HEK293 (cell line): ENCODE results near the gene NEURL4.
A peak's percentile ranks its signal among the peaks of the same experiment; 100 is the strongest.

Experiments used
- CTCF ChIA-PET: fragments of 350-600 bp; formaldehyde crosslinking; extraction: SDS; loops from one replicate; lab custom pipeline; 2021; ENCODE audit warnings: antibody characterized with exemption; lab: Yijun Ruan, JAX
- POLR2A ChIA-PET: fragments of 300-600 bp; formaldehyde crosslinking; extraction: SDS; loops from one replicate; lab custom pipeline; 2020; ENCODE audit warnings: antibody characterized with exemption, inconsistent platforms; lab: Yijun Ruan, JAX
- H3K27ac ChIP-seq: fragments of 200-500 bp; sonication (Bioruptor generic); 2 replicates; pipeline ENCODE4 v1.5.1; 2014; ENCODE audit warnings: low read depth, low read length, control low read depth, inconsistent platforms; ENCODE audit errors: extremely low read depth
- H3K36me3 ChIP-seq, 2 experiments: fragments of 200-500 bp in 1 of 2; sonication (Bioruptor generic) in 1 of 2; 1 replicate in 1 of 2; 2 replicates in 1 of 2; pipeline ENCODE4 v1.5.1; 2014 to 2017; ENCODE audit warnings: inconsistent platforms in 2 of 2, low read length in 2 of 2; ENCODE audit not compliant: control insufficient read depth in 2 of 2, insufficient read depth in 1 of 2
- H3K4me1 ChIP-seq: fragments of 200-500 bp; sonication (Bioruptor generic); 2 replicates; pipeline ENCODE4 v1.5.1; 2014; ENCODE audit warnings: mild to moderate bottlenecking, low read length, inconsistent platforms; ENCODE audit not compliant: control insufficient read depth, insufficient read depth
- H3K4me3 ChIP-seq: 2 replicates; pipeline ENCODE4 v1.5.1; 2011; ENCODE audit warnings: low read depth, mild to moderate bottlenecking, control low read depth, low read length, moderate library complexity
- H3K9me3 ChIP-seq: fragments of 200-500 bp; sonication (Bioruptor generic); 2 replicates; pipeline ENCODE4 v1.5.1; 2014; ENCODE audit warnings: low read depth, low read length, inconsistent platforms; ENCODE audit not compliant: control insufficient read depth, insufficient read depth
- MEIS1 ChIP-seq: sonication (generic); formaldehyde crosslinking; IDR thresholded peaks from 2 replicates; pipeline ENCODE4 v1.8.1; 2022; ENCODE audit warnings: missing genetic modification reagents, mild to moderate bottlenecking, borderline replicate concordance
- SP2 ChIP-seq: fragments of 450-650 bp; formaldehyde crosslinking; IDR thresholded peaks from 2 replicates; pipeline ENCODE4 v1.5.1; 2016; ENCODE audit warnings: missing biosample characterization, missing genetic modification characterization
- TCF7L2 ChIP-seq: IDR thresholded peaks from 2 replicates; pipeline ENCODE4 v1.6.1; 2011; ENCODE audit warnings: low read depth, mild to moderate bottlenecking, inconsistent platforms, low read length, moderate library complexity, borderline replicate concordance
- WT1 ChIP-seq: fragments of 450-650 bp; formaldehyde crosslinking; IDR thresholded peaks from 2 replicates; pipeline ENCODE4 v1.5.1; 2016; ENCODE audit warnings: missing biosample characterization, missing genetic modification characterization
- ZFHX2 ChIP-seq: fragments of 450-650 bp; formaldehyde crosslinking; conservative IDR thresholded peaks from 2 replicates; pipeline ENCODE4 v1.5.1; 2016; ENCODE audit warnings: missing biosample characterization, missing genetic modification characterization
- ZFP69B ChIP-seq: fragments of 450-650 bp; formaldehyde crosslinking; IDR thresholded peaks from 2 replicates; pipeline ENCODE4 v1.5.1; 2016; ENCODE audit warnings: missing biosample characterization, missing genetic modification characterization
- ZNF133 ChIP-seq: fragments of 450-650 bp; formaldehyde crosslinking; IDR thresholded peaks from 2 replicates; pipeline ENCODE4 v1.5.1; 2016; ENCODE audit warnings: missing biosample characterization, missing genetic modification characterization
- ZNF138 ChIP-seq: fragments of 450-650 bp; formaldehyde crosslinking; IDR thresholded peaks from 2 replicates; pipeline ENCODE4 v1.5.1; 2016; ENCODE audit warnings: missing biosample characterization, missing genetic modification characterization, borderline replicate concordance
- ZNF2 ChIP-seq: fragments of 450-650 bp; formaldehyde crosslinking; IDR thresholded peaks from 2 replicates; pipeline ENCODE4 v1.5.1; 2016; ENCODE audit warnings: missing biosample characterization, missing genetic modification characterization
- ZNF341 ChIP-seq: fragments of 450-650 bp; formaldehyde crosslinking; IDR thresholded peaks from 2 replicates; pipeline ENCODE4; 2016; ENCODE audit warnings: low read depth, missing biosample characterization, missing genetic modification characterization
- ZNF549 ChIP-seq: fragments of 450-650 bp; IDR thresholded peaks from 2 replicates; pipeline ENCODE4 v1.5.1; 2018; ENCODE audit warnings: missing biosample characterization, missing genetic modification characterization, mild to moderate bottlenecking, inconsistent platforms, moderate library complexity
- ZNF555 ChIP-seq: fragments of 450-650 bp; formaldehyde crosslinking; conservative IDR thresholded peaks from 2 replicates; pipeline ENCODE4 v1.5.1; 2017; ENCODE audit warnings: missing biosample characterization, mild to moderate bottlenecking, missing genetic modification characterization, inconsistent platforms
- ZNF654 ChIP-seq: fragments of 450-650 bp; formaldehyde crosslinking; IDR thresholded peaks from 2 replicates; pipeline ENCODE4 v1.5.1; 2016; ENCODE audit warnings: low read depth, missing biosample characterization, missing genetic modification characterization
- ZNF658 ChIP-seq: fragments of 450-650 bp; formaldehyde crosslinking; IDR thresholded peaks from 2 replicates; pipeline ENCODE4; 2016; ENCODE audit warnings: missing biosample characterization, missing genetic modification characterization
- ZNF707 ChIP-seq: fragments of 450-650 bp; formaldehyde crosslinking; IDR thresholded peaks from 2 replicates; pipeline ENCODE4 v1.5.1; 2016; ENCODE audit warnings: missing biosample characterization, missing genetic modification characterization
- TF ChIP-seq, protein P1 (sequence below): fragments of 450-650 bp; formaldehyde crosslinking; IDR thresholded peaks from 2 replicates; pipeline ENCODE4 v1.5.1; 2016; ENCODE audit warnings: missing biosample characterization, missing genetic modification characterization
- TF ChIP-seq, protein P2 (sequence below): fragments of 450-650 bp; IDR thresholded peaks from 2 replicates; pipeline ENCODE4 v1.5.1; 2018; ENCODE audit warnings: missing biosample characterization, mild to moderate bottlenecking, missing genetic modification characterization
- TF ChIP-seq, protein P3 (sequence below): fragments of 450-650 bp; IDR thresholded peaks from 2 replicates; pipeline ENCODE4 v1.5.1; 2018; ENCODE audit warnings: missing biosample characterization, missing genetic modification characterization
- TF ChIP-seq, protein P4 (sequence below): fragments of 450-650 bp; formaldehyde crosslinking; IDR thresholded peaks from 2 replicates; pipeline ENCODE4 v1.5.1; 2016; ENCODE audit warnings: missing biosample characterization, missing genetic modification characterization
- TF ChIP-seq, protein P5 (sequence below): fragments of 450-650 bp; formaldehyde crosslinking; IDR thresholded peaks from 2 replicates; pipeline ENCODE4 v1.5.1; 2016; ENCODE audit warnings: missing biosample characterization, missing genetic modification characterization
- TF ChIP-seq, protein P6 (sequence below): fragments of 450-650 bp; formaldehyde crosslinking; IDR thresholded peaks from 2 replicates; pipeline ENCODE4 v1.5.1; 2016; ENCODE audit warnings: missing biosample characterization, missing genetic modification characterization, borderline replicate concordance

NEURL4 gene

DNA sequence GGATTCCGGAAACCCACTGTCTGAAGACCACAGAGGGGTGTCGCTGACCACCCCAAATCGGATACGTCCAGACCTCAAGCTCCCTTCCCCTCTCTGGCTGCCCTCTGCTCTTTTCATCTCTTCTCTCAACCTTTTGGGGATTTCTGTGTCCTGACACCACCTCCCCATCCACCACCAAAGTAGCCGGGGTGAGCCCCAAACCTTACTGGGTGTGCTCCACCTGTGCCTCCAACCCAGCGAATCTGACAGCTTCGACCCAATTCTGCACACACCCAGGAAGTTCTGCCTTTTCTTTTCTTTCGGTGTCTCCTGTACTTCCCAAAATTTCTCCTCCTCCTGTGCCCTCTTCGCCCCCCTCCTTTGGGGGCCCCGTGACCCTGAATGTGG is 23.4 kb upstream of the NEURL4 start:
- TF ChIP-seq ZNF549 (no peak), MEIS1 (CRISPR knock-in tag) (no peak), ZNF341 (no peak)
- TF ChIP-seq, protein P1, sequence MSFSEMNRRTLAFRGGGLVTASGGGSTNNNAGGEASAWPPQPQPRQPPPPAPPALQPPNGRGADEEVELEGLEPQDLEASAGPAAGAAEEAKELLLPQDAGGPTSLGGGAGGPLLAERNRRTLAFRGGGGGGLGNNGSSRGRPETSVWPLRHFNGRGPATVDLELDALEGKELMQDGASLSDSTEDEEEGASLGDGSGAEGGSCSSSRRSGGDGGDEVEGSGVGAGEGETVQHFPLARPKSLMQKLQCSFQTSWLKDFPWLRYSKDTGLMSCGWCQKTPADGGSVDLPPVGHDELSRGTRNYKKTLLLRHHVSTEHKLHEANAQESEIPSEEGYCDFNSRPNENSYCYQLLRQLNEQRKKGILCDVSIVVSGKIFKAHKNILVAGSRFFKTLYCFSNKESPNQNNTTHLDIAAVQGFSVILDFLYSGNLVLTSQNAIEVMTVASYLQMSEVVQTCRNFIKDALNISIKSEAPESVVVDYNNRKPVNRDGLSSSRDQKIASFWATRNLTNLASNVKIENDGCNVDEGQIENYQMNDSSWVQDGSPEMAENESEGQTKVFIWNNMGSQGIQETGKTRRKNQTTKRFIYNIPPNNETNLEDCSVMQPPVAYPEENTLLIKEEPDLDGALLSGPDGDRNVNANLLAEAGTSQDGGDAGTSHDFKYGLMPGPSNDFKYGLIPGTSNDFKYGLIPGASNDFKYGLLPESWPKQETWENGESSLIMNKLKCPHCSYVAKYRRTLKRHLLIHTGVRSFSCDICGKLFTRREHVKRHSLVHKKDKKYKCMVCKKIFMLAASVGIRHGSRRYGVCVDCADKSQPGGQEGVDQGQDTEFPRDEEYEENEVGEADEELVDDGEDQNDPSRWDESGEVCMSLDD (tag by site-specific recombination), result peak; percentile 75; the same call in 1 of the 2 replicates
- ChIA-PET CTCF (interaction anchor here (0.6 to 3.5 kb wide), 4 partner anchors 9 to 208 kb away, joined by 3 to 14 read pairs (median 4); partner anchors contain the start of gene SENP3), POLR2A (no interaction called here)
- Histone ChIP-seq H3K27ac (peak overlapping the region; percentile 90), H3K4me3 (peak overlapping the region; percentile 70), H3K9me3 (no peaks in the 10 kb centered on the region), H3K36me3 (no peaks in the 10 kb centered on the region), H3K4me1 (peaks cover 14% of the 10 kb centered on the region)

DNA sequence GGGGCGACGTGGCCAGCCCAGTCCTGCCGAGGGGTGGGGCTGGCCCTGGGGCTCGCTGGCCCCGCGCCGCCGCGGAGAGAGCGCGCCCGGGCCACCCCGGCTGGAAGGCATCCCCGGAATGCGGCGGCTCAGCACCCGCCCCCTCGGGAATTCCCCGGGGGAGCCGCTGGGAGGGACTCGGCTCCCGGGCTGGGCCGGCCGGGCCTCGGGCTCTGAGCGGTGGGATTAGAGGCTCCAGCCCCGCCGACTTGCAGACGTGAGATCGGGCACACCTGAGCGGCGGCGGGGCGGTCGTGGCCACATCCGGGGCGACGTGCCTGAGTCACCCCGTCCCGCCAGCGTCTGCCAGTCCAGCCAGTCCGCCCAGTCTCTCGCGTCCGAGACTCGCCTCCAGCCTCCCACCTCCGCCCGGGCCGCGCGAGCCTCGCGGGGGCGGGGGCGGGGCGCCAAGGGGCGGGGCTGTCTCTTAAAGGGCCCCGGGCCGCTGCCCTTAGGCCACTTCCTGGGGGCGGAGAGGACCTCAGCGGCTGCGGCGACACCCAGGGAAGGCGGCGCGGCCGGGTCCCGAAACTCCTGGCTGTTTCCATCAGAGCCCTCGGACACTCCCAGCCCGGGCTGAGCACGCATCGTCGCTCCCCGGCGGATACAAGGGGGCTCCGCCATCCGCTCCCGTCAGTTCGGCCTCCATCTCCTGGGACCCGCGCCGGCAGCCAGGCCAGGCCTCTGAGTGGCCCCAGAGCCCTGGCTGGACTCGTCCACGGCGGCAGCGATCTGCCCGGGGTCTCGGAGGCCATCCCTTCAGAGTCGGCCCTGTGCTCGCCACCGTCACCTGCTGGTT is 22.7 kb upstream of the NEURL4 start, which contains the start of gene KCTD11:
Gene KCTD11 (plus strand): TSS at position 498 of the 838 bp plus-strand sequence.
- H3K36me3 ChIP-seq, result no peaks in the 10 kb centered on the region
- H3K4me1 ChIP-seq, result peaks cover 14% of the 10 kb centered on the region
- H3K9me3 ChIP-seq, result no peaks in the 10 kb centered on the region
- H3K4me3 ChIP-seq, result peak within 1 kb of the TSS; percentile 70
- ChIA-PET POLR2A (interaction anchor here (0.6 to 2.1 kb wide), 6 partner anchors 10 to 336 kb away, joined by 3 to 11 read pairs (median 5); partner anchors contain the start of genes POLR2A, TMEM256, TP53 and WRAP53), CTCF (interaction anchor here (0.6 to 3.5 kb wide), 5 partner anchors 9 to 366 kb away, joined by 3 to 14 read pairs (median 4); partner anchors contain the start of genes DNAH2 and SENP3)
- H3K27ac ChIP-seq, result peak within 1 kb of the TSS; percentile 90
- TF ChIP-seq, protein P2, sequence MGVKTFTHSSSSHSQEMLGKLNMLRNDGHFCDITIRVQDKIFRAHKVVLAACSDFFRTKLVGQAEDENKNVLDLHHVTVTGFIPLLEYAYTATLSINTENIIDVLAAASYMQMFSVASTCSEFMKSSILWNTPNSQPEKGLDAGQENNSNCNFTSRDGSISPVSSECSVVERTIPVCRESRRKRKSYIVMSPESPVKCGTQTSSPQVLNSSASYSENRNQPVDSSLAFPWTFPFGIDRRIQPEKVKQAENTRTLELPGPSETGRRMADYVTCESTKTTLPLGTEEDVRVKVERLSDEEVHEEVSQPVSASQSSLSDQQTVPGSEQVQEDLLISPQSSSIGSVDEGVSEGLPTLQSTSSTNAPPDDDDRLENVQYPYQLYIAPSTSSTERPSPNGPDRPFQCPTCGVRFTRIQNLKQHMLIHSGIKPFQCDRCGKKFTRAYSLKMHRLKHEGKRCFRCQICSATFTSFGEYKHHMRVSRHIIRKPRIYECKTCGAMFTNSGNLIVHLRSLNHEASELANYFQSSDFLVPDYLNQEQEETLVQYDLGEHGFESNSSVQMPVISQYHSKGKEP (tag by site-specific recombination), result no peak
- TF ChIP-seq WT1 (tag by site-specific recombination), result no peak
- TF ChIP-seq TCF7L2, result no peak
- TF ChIP-seq, protein P3, sequence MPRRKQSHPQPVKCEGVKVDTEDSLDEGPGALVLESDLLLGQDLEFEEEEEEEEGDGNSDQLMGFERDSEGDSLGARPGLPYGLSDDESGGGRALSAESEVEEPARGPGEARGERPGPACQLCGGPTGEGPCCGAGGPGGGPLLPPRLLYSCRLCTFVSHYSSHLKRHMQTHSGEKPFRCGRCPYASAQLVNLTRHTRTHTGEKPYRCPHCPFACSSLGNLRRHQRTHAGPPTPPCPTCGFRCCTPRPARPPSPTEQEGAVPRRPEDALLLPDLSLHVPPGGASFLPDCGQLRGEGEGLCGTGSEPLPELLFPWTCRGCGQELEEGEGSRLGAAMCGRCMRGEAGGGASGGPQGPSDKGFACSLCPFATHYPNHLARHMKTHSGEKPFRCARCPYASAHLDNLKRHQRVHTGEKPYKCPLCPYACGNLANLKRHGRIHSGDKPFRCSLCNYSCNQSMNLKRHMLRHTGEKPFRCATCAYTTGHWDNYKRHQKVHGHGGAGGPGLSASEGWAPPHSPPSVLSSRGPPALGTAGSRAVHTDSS (tag by site-specific recombination), result no peak
- no peak for TF ChIP-seq ZNF2 (tag by site-specific recombination)
- no peak for TF ChIP-seq ZNF658
- TF ChIP-seq ZFHX2 (tag by site-specific recombination), result peak; percentile 97
- no peak for TF ChIP-seq ZNF555 (tag by site-specific recombination)
- TF ChIP-seq, protein P4, sequence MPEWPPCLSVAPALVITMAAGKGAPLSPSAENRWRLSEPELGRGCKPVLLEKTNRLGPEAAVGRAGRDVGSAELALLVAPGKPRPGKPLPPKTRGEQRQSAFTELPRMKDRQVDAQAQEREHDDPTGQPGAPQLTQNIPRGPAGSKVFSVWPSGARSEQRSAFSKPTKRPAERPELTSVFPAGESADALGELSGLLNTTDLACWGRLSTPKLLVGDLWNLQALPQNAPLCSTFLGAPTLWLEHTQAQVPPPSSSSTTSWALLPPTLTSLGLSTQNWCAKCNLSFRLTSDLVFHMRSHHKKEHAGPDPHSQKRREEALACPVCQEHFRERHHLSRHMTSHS, result no peak
- peak; percentile 73 for TF ChIP-seq ZFP69B (tag by site-specific recombination)
- TF ChIP-seq, protein P5, sequence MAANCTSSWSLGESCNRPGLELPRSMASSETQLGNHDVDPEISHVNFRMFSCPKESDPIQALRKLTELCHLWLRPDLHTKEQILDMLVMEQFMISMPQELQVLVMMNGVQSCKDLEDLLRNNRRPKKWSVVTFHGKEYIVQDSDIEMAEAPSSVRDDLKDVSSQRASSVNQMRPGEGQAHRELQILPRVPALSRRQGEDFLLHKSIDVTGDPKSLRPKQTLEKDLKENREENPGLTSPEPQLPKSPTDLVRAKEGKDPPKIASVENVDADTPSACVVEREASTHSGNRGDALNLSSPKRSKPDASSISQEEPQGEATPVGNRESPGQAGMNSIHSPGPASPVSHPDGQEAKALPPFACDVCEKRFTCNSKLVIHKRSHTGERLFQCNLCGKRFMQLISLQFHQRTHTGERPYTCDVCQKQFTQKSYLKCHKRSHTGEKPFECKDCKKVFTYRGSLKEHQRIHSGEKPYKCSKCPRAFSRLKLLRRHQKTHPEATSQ (tag by site-specific recombination), result 0 out of 2 replicates have a peak, but pooled peaks have one; percentile 24
- TF ChIP-seq, protein P6, sequence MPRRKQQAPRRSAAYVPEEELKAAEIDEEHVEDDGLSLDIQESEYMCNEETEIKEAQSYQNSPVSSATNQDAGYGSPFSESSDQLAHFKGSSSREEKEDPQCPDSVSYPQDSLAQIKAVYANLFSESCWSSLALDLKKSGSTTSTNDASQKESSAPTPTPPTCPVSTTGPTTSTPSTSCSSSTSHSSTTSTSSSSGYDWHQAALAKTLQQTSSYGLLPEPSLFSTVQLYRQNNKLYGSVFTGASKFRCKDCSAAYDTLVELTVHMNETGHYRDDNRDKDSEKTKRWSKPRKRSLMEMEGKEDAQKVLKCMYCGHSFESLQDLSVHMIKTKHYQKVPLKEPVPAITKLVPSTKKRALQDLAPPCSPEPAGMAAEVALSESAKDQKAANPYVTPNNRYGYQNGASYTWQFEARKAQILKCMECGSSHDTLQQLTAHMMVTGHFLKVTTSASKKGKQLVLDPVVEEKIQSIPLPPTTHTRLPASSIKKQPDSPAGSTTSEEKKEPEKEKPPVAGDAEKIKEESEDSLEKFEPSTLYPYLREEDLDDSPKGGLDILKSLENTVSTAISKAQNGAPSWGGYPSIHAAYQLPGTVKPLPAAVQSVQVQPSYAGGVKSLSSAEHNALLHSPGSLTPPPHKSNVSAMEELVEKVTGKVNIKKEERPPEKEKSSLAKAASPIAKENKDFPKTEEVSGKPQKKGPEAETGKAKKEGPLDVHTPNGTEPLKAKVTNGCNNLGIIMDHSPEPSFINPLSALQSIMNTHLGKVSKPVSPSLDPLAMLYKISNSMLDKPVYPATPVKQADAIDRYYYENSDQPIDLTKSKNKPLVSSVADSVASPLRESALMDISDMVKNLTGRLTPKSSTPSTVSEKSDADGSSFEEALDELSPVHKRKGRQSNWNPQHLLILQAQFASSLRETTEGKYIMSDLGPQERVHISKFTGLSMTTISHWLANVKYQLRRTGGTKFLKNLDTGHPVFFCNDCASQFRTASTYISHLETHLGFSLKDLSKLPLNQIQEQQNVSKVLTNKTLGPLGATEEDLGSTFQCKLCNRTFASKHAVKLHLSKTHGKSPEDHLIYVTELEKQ, result no peak
- TF ChIP-seq SP2, result peak; percentile 82
- no peak for TF ChIP-seq ZNF138
- TF ChIP-seq ZNF654 (tag by site-specific recombination), result no peak
- no peak for TF ChIP-seq ZNF707 (tag by site-specific recombination)
- no peak for TF ChIP-seq ZNF133 (tag by site-specific recombination)
